GM11168 (cell line): ENCODE measurements around the gene CCDC12.
"Not testable (repeated sequence)": the region's sequence is repeated elsewhere in the genome, so short reads cannot be mapped to it uniquely, and the experiment has no call there.

Source experiments
- in situ Hi-C: fragments of 300-500 bp; cut with MboI; formaldehyde crosslinking; loops from one replicate; pipeline ENCODE4 v1.12.0; 2022; ENCODE audit warnings: low sequenced_read_pairs; ENCODE audit not compliant: unreplicated experiment

CCDC12 gene

DNA sequence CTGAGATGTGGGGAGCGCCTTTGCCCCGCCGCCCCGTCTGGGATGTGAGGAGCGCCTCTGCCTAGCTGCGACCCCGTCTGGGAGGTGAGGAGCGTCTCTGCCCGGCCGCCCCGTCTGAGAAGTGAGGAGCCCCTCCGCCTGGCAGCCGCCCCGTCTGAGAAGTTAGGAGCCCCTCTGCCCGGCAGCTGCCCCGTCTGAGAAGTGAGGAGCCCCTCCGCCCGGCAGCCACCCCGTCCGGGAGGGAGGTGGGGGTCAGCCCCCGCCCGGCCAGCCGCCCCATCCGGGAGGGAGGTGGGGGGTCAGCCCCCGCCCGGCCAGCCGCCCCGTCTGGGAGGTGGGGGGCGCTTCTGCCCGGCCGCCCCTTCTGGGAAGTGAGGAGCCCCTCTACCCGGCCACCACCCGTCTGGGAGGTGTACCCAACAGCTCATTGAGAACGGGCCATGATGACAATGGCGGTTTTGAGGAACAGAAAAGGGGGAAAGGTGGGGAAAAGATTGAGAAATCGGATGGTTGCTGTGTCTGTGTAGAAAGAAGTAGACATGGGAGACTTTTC is 12.4 kb downstream of the CCDC12 start:
- in situ Hi-C loops = not testable (repeated sequence)

DNA sequence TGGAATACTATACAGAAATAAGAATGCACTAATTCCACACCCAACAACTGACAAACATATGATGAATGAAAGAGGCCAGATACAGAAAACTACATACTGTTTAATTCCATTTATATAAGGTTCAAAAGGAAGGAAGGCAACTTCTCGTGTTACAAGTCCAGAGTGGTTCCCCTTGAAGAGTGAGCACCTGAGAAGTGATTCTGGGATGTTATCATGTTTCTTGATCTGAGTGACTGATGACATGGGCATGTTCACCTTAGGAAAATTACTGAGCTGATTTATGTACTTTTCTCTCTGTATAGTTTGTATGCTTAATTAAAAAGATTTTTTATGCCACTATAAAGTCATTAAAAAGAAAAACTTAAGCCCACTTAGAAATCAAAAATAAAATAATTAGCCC is 13.6 kb downstream of the CCDC12 start:
- in situ Hi-C loops = no loop called here

DNA sequence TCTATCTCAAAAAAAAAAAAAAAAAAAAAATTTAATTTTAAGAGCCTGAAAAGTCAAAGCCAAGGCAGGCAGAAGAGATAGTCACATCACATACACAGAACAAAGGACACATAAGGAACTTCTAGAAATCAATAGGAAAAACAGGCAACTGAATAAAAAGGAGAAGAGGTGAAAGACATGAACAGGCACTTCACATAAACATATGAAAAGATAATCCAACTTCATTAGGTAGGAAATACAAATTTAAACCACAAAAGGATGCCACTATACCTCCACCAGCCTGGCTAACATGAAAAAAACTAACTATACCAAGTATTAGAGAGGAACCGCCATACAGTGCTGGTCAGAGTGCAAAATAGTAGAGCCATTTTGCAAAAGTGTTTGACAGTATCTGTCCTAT is 14.1 kb downstream of the CCDC12 start:
- in situ Hi-C loops = no loop called here

DNA sequence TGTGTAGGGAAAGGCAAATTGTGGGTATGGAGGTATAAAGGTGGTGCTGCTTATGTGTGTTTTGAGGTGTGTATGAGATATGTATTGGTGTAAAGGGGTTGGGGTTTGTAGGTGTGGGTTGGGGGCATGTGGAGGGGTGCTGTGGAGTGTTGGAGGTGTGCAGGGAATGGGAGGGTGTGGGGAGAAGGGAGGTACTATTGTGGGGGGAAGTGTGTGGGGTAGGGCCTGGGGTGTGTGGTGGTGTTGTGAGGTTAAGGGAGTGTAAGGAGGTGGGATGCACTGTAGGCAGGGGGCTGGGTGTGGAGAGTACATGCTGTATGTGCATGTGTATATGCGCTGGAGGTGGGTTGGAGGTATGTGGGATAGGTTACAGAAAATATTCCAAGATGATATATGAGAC is 15.7 kb downstream of the CCDC12 start:
- in situ Hi-C loops = no loop called here

DNA sequence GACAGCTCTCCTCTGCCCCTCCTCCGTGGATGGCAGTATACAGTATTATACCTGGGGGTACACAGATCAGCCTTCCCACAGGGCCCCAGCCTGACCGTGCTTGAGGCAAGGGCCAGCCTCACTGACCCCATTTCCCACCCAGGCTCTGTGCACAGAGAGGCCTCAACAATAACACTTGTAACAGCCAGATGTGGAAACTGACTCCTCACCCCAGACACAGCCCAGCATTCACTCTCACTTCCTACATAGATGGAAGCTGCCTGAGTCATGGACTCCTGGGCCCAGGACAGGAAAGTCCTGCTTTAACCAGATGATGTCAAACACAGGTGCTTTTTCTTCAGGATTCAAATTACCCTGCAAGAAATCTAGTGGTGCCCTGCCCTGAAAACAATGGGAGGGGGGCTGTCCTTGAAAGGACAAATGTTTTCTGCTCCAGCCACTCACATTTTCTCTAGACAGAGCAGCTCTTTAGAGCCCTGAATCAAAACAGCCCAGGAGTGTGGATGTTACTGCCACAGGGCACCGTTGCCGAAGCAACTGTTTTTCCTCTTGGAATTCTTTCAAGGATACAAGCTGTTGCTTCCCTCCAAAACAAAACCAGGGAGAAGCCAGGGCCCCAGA is 16.4 kb downstream of the CCDC12 start:
- in situ Hi-C loops = no loop called here

DNA sequence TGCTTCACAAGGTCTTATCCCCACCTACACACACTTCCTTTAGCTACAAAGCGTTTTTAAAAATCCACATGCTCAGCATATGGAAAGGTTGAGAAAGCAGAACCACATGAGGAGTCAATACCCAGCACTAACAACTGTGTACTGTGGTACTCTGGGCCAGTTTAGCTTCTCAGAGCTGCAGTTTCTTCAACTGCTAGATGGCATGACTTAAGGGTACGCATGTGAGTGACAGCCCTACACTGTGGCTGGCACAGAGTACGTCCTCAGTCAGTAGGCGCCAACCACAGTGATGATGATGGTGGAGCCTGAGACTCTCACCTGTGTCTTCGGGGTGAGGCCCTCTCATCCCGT is 17.4 kb downstream of the CCDC12 start:
- in situ Hi-C loops = no loop called here

DNA sequence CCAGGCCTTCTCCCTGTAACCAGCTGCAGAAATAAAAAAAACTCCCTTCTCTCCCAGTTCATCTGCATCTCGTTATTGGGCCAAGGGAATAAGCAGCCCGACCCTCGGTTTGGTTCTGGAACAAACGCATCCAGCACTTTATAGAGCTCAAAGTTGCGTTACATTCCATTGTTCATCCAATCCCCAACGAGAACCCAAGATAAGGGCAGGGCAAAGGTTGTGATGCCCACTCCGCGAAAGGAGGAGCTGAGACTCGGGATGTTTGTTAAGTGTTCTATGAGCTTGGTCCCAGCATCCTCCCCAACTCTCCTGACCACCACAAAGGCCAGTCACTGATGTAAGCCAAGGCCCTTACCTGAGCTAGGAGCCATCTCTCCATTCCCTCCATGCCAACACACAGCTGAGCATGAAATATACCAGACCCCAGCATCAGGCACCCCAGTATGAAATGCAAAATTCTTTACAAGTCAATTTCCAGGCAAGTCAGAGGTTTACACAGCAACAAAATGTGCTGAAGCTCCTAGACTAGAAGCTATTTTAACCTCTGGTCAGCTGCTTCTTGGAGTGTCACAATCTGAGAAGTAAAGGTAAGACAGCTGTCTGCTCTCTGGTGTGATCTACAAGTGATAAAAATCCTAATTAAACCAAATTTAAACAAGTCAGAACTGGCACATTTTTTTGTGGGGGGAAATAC is 17.9 kb downstream of the CCDC12 start:
- in situ Hi-C loops = no loop called here

DNA sequence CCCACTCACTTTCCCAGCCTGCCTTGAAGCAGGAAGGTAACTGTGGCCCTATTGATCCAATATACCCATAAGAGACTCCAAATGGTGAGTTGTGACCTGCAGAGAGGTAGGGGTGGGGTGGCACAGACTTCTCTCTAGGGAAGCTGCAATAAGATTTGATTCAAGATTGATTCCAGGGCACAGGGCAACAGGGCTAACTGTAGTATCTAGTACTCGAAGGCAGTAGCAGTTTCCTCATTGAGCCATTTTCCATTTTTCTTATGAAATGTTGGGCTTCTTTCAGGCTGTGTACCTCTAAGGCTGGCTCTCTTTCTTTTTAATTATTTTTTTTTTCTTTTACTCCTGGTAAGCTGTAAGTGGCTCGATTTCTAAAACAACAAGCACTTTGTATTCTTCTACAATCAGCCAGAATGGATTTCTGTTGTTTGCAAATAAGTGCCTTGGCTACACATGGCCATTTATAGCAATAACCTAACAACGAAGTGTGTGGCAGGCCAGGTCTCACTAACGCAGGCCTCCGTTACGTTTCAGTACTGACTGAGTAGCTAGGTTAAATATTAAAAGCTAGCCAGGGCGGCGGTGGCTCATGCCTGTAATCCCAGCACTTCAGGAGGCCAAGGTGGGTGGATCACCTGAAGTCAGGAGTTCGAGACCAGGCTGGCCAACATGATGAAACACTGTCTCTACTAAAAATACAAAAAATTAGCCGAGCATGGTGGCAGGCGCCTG is 19.3 kb downstream of the CCDC12 start:
- in situ Hi-C loops = no loop called here

DNA sequence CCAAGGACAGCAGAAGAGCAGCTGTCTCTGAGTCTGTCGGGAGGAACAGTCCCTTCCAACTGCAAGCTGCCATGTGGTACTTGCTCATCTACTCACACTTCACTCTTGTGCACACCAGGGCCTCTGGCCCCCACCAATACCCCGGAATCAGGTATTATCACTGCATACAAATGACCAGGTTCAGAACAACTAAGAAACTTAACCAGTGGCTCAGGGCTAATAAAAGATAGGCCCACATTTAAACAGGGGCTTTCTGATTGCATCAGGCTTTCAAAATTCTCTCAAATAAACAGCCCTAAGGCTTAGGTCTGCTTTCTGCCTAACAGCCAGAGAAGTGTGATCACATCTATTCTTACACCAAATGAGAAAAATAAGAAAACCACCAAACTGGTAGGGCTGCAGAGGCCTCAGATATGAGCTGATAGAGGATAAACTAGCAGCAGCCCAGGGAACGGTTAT is 20.7 kb downstream of the CCDC12 start:
- in situ Hi-C loops = no loop called here

DNA sequence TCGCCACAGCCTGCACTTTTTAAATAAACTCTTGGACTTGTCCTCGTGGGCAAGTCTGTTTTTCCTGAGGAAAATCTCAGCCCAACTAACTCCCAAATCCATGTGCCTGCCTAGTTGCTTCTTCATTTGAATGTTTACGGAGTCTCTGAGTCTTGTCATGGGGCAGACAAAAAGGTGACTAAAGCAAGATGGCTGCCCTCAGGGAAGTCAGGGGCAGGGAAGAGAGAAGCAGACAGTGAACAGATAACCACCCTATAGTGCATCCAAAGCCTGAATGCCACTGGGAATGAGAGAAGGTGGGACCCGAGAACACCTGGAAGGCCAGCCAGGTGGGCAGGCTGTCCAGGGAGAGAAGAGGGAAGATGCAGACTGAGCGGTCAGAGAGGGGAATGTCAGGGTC is 21.4 kb downstream of the CCDC12 start:
- in situ Hi-C loops = no loop called here

DNA sequence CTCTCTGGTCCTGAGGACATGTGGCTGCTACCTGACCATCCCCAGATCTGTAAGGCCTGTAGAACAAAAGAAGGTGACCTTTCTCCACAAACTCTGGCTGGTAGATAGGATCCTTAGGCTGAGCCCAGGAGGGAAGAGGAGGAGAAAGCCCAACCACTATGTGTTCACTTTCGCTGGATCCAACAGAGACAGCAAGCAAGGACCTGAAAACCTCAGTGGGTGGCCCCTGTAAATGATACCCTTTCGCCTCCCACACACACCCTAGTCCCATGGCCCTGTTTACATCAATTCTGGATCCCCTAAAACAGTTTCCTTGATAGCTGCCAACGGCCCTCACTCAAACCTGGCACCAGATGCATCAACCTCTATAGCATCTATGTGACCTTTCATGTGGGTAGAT is 22.4 kb downstream of the CCDC12 start:
- in situ Hi-C loops = no loop called here

DNA sequence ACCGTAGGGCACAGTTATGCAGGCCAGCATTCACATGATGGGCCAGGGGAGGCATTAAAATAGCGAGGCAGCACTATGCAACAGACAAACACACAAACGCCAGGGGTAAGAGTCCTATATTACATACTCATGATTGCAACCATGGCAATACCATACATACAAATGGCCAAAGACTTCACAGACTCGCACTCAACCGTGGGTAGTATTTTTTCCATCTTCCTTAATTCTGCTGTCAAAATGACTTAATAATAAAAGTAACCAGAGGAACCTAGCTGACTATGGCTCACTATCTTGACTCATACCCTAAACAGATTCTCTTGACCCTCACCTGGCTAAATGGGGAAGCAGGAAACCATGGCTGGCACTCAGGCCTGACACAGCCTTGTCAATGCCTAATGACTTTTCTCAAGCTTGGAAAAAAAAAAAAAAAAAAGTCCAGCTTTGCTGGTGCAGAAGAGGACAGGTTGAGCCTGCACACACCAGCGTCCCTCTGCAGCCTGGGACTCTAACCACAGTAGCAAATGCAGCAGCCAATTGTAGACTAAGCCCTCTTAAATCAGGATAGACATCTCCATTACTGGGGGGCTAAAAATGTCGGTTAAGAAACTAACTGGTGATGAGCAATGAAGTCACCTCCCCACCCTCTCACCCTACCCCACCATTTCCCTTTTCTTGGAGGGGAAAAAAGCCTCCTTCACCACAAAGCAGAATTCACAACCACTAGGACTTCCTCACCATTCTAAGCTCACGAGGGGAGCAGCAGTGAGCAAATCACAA is 23.1 kb downstream of the CCDC12 start:
- in situ Hi-C loops = no loop called here

DNA sequence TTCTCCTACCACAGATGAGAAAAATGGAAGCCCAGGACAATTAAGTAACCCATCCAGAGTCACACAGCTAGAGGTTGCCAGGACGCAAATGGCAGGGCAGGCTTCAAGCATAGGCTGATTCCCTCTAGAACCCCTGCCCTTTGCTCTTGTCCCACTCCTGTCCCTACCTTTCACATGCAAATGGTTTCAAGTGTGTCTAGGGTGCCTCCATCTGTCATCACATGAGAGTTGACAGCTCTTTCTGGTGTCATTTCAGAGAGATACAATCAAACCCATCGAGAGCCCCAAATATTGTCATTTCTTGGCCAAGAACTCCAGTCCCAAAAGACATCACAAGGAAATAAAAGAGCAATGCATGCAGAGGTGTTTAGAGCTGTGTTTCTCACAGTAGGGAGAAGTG is 23.7 kb downstream of the CCDC12 start:
- in situ Hi-C loops = no loop called here

DNA sequence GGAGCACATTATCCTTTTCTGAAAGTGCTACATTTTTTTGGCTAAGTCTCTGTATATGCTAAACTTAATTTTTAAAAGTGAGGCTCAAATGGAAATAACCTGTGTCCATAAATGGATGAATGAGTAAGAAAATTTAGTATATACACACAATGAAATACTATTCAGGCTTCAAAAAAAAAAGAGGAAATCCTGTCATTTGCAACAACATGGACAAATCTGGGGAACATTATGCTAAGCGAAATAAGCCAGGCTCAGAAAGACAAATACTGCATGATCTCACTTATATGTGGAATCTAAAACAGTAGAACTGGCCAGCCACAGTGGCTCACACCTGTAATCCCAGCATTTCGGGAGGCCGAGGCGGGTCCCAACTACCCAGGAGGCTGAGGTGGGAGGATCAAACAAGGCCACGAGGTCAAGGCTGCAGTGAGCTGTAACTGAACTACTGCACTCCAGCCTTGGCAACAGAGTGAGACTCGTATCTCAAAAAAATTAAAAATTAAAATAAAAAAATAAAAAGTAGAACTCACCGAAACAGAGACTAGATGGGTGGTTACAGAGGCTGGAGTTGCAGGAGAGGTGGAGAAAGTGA is 25.8 kb downstream of the CCDC12 start:
- in situ Hi-C loops = no loop called here

DNA sequence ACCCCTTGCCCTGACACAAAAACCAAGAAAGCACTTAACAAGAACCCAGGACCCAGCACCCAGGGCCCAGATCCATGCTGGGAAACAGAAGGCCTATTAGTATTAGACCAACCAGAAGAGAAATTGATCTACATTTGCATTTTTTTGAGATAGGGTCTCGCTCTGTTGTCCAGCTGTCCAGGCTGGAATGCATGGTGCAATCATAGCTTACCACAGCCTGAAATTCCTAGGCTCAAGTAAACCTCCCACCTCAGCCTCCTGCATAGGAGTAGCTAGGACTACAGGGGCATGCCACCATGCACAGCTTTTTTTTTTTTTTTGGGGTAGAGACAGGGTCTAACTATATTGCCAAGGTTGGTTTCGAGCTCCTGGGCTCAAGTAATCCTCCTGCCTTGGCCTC is 26.4 kb downstream of the CCDC12 start:
- in situ Hi-C loops = no loop called here

DNA sequence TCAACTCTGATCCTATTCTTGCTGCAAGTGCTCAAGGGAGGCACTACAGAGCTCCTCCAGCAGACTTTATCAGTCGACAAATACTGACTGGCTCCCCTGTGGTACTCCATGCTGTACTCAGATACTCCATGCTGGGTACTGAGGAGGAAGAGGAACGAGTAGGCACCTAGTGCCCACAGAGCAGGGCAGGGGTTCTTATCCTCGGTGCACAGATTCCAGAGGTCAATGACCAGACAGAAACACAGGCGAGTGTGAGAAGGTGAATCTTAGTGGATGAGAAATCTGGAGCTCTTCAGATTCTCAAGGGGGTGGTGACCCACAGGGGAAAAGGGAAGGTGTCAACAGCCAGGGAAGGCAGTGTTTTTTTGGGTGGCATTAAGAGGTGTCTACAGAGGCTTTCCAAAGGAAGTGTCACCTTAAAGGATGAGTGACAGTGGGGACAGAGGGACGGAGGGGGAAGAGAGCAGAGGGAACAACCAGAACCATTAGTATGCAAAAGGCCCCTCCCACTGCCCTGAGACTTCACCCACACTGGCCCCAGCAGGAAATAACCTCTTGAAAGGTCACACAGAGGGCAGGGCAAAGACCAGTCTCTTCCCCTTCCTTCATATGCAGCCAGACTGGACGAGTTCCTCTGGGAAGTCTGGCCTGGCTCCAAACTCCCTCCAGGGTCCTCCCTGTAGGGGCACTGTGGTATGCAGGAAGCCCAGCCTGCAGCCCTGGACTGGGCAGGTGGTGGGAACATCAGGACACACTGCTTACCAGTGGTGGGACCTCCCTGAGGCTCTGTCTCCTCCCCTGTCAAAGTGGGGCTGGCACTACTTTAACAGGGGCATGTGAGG is 27.5 kb downstream of the CCDC12 start:
- in situ Hi-C loops = no loop called here

DNA sequence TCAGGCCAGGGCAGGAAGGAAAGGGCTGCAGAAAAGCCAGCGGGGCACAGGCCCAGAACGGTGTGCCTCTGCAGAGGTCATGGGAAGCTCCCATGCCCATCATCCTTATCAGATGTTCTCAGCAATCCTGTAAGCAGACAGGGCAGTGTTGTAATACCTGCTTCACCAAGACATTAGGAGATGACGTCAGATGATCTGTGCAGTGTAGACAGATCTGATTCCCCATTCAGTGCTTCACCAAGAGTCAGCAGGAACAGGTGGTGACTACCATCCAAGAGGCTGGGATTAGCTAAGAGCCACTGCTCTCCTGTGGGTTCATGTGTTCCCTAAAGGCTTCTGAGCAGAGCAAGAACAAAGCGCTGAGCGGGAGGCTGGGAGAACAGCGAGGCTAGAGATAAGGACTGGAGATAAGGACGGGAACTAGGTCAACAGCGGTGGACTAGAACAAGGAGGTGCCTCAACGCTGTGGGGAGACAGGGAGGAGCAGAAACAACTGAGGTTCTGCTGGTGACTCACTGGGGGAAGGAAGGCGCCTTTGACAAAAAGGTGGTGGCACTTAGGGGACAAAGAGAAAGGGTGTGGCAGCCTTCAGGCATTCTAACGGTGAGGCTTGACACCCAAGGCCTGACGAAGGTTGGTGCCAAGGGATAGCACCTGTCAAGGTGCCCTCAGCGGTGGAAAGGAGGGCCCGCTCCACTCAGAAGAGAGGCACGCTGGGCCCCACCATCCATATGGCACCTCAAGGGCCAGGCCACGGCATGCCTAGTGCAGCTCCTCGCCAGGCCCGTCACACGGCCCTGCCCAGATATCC is 28.4 kb downstream of the CCDC12 start:
- in situ Hi-C loops = no loop called here

DNA sequence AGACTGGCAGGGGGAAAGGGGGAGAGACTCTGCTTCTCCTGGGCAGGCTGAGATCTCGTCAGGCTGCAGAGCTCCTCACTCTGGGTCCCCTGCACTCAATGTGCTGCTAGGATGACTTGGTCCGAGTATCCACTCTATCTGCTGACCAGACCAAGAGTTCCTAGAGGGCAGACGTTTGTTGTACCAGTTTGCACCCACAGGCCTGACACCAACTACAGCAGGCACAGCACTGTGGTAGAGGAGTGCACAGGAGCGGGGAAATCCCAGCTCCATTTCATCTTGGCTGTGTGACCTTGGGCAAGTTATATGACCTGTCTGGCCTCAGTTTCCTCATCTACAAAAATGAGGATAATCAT is 29.0 kb downstream of the CCDC12 start:
- in situ Hi-C loops = no loop called here
